SU-DHL-6 (cell line): ENCODE data around the gene CCNDBP1.

ENCODE experiments used
- H2AFZ ChIP-seq: fragments of 200-600 bp; sonication (generic); 2 replicates; pipeline ENCODE4 v1.6.1; 2014; ENCODE audit warnings: low read depth, mild to moderate bottlenecking, moderate library complexity, mixed read lengths, antibody characterized with exemption, low read length; ENCODE audit not compliant: severe bottlenecking
- H3F3A ChIP-seq: fragments of 200-600 bp; shearing (Covaris generic); 2 replicates; pipeline ENCODE4 v1.6.0; 2016; ENCODE audit warnings: antibody characterized with exemption, mild to moderate bottlenecking; ENCODE audit not compliant: insufficient read depth
- H3K27ac ChIP-seq: fragments of 200-600 bp; sonication (generic); 2 replicates; pipeline ENCODE4 v1.5.1; 2016; ENCODE audit warnings: low read depth, mild to moderate bottlenecking, low read length, moderate library complexity, mixed read lengths
- H3K27me3 ChIP-seq: fragments of 200-600 bp; sonication (generic), shearing (Covaris generic); 2 replicates; pipeline ENCODE4 v1.6.0; 2014; ENCODE audit warnings: mild to moderate bottlenecking, low read length
- H3K36me3 ChIP-seq: fragments of 200-600 bp; sonication (generic); 2 replicates; pipeline ENCODE4 v1.6.1; 2014; ENCODE audit warnings: mild to moderate bottlenecking, low read length, mixed read lengths
- H3K4me2 ChIP-seq: fragments of 300-600, 200-600 bp; shearing (Covaris generic), sonication (generic); 2 replicates; pipeline ENCODE4 v1.6.0; 2014; ENCODE audit warnings: low read length, low read depth, mild to moderate bottlenecking; ENCODE audit not compliant: poor library complexity, severe bottlenecking
- H3K4me3 ChIP-seq: fragments of 200-600 bp; sonication (generic); 2 replicates; pipeline ENCODE4 v1.5.1; 2014; ENCODE audit warnings: antibody characterized with exemption, low read length, mild to moderate bottlenecking, mixed read lengths; ENCODE audit not compliant: insufficient read depth, poor library complexity, severe bottlenecking
- H3K79me2 ChIP-seq: fragments of 200-600 bp; sonication (generic); 2 replicates; pipeline ENCODE4 v1.6.1; 2014; ENCODE audit warnings: mild to moderate bottlenecking, low read length, moderate library complexity; ENCODE audit not compliant: insufficient read depth
- H3K9ac ChIP-seq: fragments of 200-600 bp; sonication (generic); 2 replicates; pipeline ENCODE4 v1.7.0; 2014; ENCODE audit warnings: mild to moderate bottlenecking, low read length
- H3K9me2 ChIP-seq: fragments of 200-600 bp; sonication (generic); replicated peaks from 2 replicates; pipeline ENCODE4 v1.6.1; 2014; ENCODE audit warnings: low read length; ENCODE audit not compliant: insufficient read depth
- H3K9me3 ChIP-seq: fragments of 200-600 bp; sonication (generic); 2 replicates; pipeline ENCODE4 v1.6.1; 2014; ENCODE audit warnings: low read length, mixed read lengths; ENCODE audit not compliant: insufficient read depth
- H4K20me1 ChIP-seq: fragments of 200-600 bp; sonication (generic); 2 replicates; pipeline ENCODE4 v1.6.1; 2014; ENCODE audit warnings: low read depth, mild to moderate bottlenecking, antibody characterized with exemption, low read length, moderate library complexity, mixed read lengths
- EZH2phosphoT487 ChIP-seq: fragments of 200-600 bp; sonication (generic), shearing (Covaris generic); conservative IDR thresholded peaks from 2 replicates; pipeline ENCODE4 v1.6.1; 2018; ENCODE audit warnings: mild to moderate bottlenecking, antibody characterized with exemption, low read length, moderate library complexity, mixed read lengths
- TF ChIP-seq, protein P1 (sequence below): fragments of 200-600 bp; sonication (generic); IDR thresholded peaks from one replicate; pipeline ENCODE4 v1.5.1; 2017; ENCODE audit warnings: antibody characterized with exemption, mild to moderate bottlenecking, low read length, moderate library complexity; ENCODE audit not compliant: insufficient read depth, poor library complexity, severe bottlenecking

Gene CCNDBP1

DNA sequence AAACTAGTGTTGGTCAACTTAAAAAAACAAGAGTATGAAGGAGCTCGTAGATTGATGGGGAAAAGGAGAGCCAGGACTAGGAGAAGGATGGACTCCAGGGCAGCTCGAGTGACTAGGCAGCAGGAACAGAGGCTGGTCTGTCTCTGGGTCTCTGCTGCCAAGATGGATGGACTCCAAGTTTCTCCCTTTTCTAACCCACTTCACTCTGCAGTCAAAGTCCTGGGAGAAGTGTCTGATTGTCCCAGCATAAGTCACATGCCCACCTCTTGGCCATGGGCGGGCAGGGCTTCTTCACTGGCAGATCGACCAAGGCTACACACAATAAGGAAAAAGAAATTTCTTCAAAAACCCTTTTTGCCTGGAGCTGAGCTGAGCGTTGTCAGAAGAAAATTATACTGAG lies 44.8 kb downstream of the CCNDBP1 start:
- Histone ChIP-seq H2AFZ (no peak overlapping the region), H3K79me2 (no peaks in the 10 kb centered on the region), H3K9me2 (no peaks in the 10 kb centered on the region), H3K4me3 (no peak overlapping the region), H3K27me3 (no peaks in the 10 kb centered on the region), H3K9me3 (no peaks in the 10 kb centered on the region), H4K20me1 (no peaks in the 10 kb centered on the region), H3K9ac (no peak overlapping the region), H3K36me3 (no peaks in the 10 kb centered on the region), H3K4me2 (no peak overlapping the region), H3K27ac (no peak overlapping the region), H3F3A (no peaks in the 10 kb centered on the region)
- TF ChIP-seq EZH2phosphoT487: no peak
- TF ChIP-seq, protein P1, sequence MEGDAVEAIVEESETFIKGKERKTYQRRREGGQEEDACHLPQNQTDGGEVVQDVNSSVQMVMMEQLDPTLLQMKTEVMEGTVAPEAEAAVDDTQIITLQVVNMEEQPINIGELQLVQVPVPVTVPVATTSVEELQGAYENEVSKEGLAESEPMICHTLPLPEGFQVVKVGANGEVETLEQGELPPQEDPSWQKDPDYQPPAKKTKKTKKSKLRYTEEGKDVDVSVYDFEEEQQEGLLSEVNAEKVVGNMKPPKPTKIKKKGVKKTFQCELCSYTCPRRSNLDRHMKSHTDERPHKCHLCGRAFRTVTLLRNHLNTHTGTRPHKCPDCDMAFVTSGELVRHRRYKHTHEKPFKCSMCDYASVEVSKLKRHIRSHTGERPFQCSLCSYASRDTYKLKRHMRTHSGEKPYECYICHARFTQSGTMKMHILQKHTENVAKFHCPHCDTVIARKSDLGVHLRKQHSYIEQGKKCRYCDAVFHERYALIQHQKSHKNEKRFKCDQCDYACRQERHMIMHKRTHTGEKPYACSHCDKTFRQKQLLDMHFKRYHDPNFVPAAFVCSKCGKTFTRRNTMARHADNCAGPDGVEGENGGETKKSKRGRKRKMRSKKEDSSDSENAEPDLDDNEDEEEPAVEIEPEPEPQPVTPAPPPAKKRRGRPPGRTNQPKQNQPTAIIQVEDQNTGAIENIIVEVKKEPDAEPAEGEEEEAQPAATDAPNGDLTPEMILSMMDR: no peak

DNA sequence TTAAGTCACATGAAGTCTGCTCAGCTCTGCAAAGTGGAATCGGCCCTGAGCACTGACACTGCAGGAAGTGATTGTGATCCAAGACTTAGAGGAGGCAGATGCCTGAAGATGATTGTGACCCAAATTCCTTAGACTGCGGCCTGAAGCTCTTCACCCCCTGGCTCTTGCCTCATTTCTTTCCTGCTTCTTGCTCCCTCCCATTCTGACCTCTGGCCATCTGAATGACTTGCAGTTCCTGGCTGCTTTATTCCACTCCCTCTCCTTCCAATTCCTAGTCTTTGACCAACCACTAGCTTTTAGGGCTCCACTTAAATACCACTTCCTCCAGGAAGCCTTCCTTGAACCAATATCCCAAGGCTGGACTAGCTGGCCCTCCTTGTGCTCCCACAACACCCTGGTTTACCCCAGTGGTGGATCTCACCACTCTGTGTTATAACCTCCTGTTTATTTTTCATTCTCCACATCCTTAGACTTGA lies 45.5 kb downstream of the CCNDBP1 start:
- no peaks in the 10 kb centered on the region for H4K20me1 ChIP-seq
- H3K9ac ChIP-seq: no peak overlapping the region
- H3K9me3 ChIP-seq: no peaks in the 10 kb centered on the region
- TF ChIP-seq, protein P1: no peak
- no peak for TF ChIP-seq EZH2phosphoT487
- H3K79me2 ChIP-seq: no peaks in the 10 kb centered on the region
- no peak overlapping the region for H3K4me2 ChIP-seq
- no peaks in the 10 kb centered on the region for H3K27me3 ChIP-seq
- no peaks in the 10 kb centered on the region for H3F3A ChIP-seq
- no peaks in the 10 kb centered on the region for H3K36me3 ChIP-seq
- no peak overlapping the region for H2AFZ ChIP-seq
- H3K4me3 ChIP-seq: no peak overlapping the region
- no peaks in the 10 kb centered on the region for H3K9me2 ChIP-seq
- no peak overlapping the region for H3K27ac ChIP-seq

DNA sequence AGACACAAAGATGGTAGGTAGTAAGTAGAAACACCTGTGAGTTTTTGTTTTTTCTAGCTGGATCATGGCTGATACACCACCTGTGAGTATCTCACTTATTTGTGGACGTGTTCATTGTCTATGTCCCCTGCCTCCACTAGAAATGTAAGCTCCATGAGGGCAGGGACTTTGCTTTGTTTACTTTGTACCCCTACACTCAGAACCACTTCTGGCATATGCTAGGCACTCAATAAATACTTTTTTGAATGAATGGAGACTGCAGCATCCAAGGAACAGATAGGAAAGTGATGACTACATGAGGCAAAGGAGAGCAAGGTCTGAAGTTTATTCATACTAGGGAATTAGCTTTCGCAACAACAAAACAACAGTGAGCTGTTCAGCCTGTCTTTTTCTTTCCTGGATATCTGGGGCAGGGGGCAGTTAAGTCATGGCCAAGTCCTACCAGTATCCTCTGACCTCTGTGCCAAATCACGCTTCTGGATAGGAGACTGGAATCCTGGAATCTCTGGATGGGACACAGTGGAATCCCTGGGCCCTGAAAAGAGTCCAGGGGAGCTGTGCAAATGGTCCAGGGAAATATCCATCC lies 47.2 kb downstream of the CCNDBP1 start:
- Histone ChIP-seq H3K27ac (no peak overlapping the region), H3K4me3 (no peak overlapping the region), H2AFZ (no peak overlapping the region), H3K27me3 (no peaks in the 10 kb centered on the region), H3K4me2 (no peak overlapping the region), H3F3A (no peaks in the 10 kb centered on the region), H3K9me3 (no peaks in the 10 kb centered on the region), H3K36me3 (no peaks in the 10 kb centered on the region), H3K79me2 (no peaks in the 10 kb centered on the region), H3K9me2 (no peaks in the 10 kb centered on the region), H3K9ac (no peak overlapping the region), H4K20me1 (no peaks in the 10 kb centered on the region)
- TF ChIP-seq EZH2phosphoT487: no peak
- TF ChIP-seq, protein P1: no peak
